Measurements from ENCODE around the gene CDH16. TPM values are rescaled to one million over a fixed set of nuclear protein-coding genes. Genes with fewer than 3 reads are reported as not detected.
A peak's percentile ranks its signal among the peaks of the same experiment; 100 is the strongest.
"Not testable (repeated sequence)": the region's sequence is repeated elsewhere in the genome, so short reads cannot be mapped to it uniquely, and the experiment has no call there.

The CDH16 gene
- total and polyA plus RNA-seq, 8 donors, result 0.32 to 68.1 (median 47.5) TPM; not detected in 1

DNA sequence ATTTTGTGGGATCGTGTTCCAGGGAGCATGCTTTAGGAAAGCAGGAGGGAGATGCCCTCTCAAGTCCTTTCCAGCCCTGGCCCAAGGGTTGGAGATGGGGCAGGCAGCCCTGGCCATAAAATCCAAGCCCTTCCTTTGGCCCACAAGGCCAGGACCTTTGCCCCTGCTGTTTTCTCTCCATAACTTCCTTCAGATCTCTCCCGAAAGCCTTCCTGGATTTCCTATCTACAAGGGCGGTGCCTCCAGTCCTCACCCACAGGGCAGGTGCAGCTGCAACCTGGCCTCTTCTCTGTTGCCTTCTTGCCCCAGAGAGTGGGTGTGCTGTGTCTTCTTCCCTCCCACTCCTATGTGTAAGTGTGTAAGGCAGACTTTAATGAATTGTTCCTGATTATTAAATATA is 46.8 kb downstream of the CDH16 start:
- peaks cover 9 to 20% of the 10 kb centered on the region in 2 donors for H3K4me1 ChIP-seq
- H3K9me3 ChIP-seq, result no peaks in the 10 kb centered on the region
- H3K27me3 ChIP-seq, result no peaks in the 10 kb centered on the region
- H3K36me3 ChIP-seq, result no peaks in the 10 kb centered on the region
- ATAC-seq (no peak), DNase-seq (no peak)
- TF ChIP-seq, protein P1, sequence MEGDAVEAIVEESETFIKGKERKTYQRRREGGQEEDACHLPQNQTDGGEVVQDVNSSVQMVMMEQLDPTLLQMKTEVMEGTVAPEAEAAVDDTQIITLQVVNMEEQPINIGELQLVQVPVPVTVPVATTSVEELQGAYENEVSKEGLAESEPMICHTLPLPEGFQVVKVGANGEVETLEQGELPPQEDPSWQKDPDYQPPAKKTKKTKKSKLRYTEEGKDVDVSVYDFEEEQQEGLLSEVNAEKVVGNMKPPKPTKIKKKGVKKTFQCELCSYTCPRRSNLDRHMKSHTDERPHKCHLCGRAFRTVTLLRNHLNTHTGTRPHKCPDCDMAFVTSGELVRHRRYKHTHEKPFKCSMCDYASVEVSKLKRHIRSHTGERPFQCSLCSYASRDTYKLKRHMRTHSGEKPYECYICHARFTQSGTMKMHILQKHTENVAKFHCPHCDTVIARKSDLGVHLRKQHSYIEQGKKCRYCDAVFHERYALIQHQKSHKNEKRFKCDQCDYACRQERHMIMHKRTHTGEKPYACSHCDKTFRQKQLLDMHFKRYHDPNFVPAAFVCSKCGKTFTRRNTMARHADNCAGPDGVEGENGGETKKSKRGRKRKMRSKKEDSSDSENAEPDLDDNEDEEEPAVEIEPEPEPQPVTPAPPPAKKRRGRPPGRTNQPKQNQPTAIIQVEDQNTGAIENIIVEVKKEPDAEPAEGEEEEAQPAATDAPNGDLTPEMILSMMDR (IDR thresholded peaks at IDR 0.05), result no peak
- H3K27ac ChIP-seq, result no peak overlapping the region
- H3K4me3 ChIP-seq, result no peak overlapping the region
- intact Hi-C loops (cut with DNase I), result no loop called here

DNA sequence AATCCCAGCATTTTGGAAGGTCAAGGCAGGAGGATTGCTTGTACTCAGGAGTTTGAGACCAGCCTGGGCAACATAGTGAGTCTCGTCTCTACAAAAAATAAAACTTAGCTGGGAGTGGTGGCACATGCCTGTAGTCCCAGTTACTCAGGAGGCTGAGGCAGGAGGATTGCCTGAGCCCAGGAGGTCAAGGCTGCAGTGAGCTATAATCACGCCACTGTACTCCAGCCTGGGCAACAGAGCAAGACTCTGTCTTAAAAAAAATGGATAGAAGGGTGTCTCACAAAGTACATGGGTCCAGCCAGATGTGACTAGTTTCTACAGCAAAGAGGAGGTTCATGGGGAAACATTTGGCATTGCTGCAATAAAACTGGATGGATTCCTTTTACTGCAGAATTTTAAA is 47.3 kb downstream of the CDH16 start:
- H3K9me3 ChIP-seq; H3K36me3 ChIP-seq; intact Hi-C loops (cut with DNase I); DNase-seq; ATAC-seq; H3K27ac ChIP-seq; H3K27me3 ChIP-seq; H3K4me3 ChIP-seq: not testable (repeated sequence)
- peaks cover 9 to 20% of the 10 kb centered on the region in 2 donors for H3K4me1 ChIP-seq

DNA sequence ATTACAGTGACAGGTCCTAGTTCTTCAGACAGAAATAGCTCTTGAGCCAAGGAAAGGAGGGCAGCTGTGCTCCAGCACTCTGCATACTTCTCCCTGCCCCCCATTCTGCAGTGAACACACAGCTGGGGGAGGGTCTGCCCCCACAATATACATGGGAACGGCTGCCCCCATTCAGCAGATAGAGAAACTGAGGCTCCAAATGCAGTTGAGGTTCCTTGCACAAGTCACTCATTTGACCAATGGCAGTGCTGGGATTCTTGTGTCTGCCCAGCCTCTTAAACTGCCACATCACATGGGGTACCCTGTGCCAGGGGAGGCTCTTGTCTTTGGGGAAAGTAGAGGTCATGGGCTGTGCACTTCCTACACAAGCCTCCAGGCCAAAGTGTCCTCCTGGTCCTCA is 49.3 kb downstream of the CDH16 start:
- DNase-seq, result no peak
- TF ChIP-seq, protein P1 (IDR thresholded peaks at IDR 0.05), result no peak
- ATAC-seq, result no peak
- peaks cover 9 to 16% of the 10 kb centered on the region in 2 donors for H3K4me1 ChIP-seq
- no peaks in the 10 kb centered on the region for H3K27me3 ChIP-seq
- no peaks in the 10 kb centered on the region for H3K9me3 ChIP-seq
- no peak overlapping the region for H3K27ac ChIP-seq
- no peak overlapping the region for H3K4me3 ChIP-seq
- no peaks in the 10 kb centered on the region for H3K36me3 ChIP-seq
- intact Hi-C loops (cut with DNase I), result no loop called here

DNA sequence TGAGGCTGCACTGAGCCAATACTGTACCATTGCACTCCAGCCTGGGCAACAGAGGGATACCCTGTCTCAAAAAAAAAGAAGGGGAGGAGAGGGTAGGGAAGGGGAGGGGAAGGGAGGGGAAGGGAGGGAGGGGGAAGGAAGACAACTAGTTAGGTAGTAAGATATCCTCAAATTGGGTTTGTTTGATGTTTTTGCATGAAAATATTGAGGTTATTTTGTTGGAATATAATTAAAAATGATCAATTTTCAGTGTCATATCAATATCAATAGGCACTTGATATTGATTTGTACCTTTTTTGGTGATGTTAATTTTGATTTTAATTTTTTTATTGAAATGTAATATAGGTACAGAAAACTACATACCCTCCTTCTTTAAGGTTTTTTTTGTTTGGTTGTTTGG is 55.0 kb downstream of the CDH16 start:
- intact Hi-C loops (cut with DNase I), result no loop called here
- Histone ChIP-seq H3K4me3 (no peak overlapping the region), H3K9me3 (no peaks in the 10 kb centered on the region), H3K27me3 (no peaks in the 10 kb centered on the region), H3K27ac (no peak overlapping the region), H3K4me1 (no peaks in the 10 kb centered on the region), H3K36me3 (no peaks in the 10 kb centered on the region)
- no peak for DNase-seq
- TF ChIP-seq, protein P1 (IDR thresholded peaks at IDR 0.05), result no peak
- no peak for ATAC-seq

DNA sequence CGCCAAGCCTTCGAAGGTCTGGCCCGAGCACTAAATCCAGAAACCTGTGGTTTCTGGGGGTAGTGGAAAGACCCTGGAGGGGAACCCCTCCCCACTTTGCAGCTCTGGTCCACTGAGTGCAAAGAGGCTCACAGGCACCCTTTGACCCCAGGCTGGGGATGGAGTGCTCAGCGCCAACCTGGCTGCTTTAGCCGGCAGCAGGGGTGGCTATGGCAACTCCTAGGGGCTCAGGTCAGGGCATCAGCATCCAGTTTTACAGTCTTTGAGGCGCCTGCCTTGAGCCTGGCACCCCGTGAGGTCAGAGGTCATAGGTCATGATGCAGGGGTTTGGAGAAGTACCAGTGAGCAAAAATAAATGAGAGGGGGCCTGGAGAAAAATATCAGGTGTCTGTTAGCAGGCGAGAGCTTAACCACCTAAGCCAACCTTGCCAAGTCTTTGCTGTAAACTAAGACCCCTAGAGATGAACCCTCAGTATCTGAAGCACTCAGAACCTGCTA is 56.6 kb downstream of the CDH16 start:
- no peaks in the 10 kb centered on the region for H3K36me3 ChIP-seq
- no peak overlapping the region for H3K27ac ChIP-seq
- H3K4me1 ChIP-seq, result no peaks in the 10 kb centered on the region
- peak in 1 of 4 donors; percentile 14 for DNase-seq
- H3K27me3 ChIP-seq, result no peaks in the 10 kb centered on the region
- no peak overlapping the region for H3K4me3 ChIP-seq
- TF ChIP-seq, protein P1 (IDR thresholded peaks at IDR 0.05), result no peak
- H3K9me3 ChIP-seq, result no peaks in the 10 kb centered on the region
- ATAC-seq, result no peak
- intact Hi-C loops (cut with DNase I), result no loop called here

DNA sequence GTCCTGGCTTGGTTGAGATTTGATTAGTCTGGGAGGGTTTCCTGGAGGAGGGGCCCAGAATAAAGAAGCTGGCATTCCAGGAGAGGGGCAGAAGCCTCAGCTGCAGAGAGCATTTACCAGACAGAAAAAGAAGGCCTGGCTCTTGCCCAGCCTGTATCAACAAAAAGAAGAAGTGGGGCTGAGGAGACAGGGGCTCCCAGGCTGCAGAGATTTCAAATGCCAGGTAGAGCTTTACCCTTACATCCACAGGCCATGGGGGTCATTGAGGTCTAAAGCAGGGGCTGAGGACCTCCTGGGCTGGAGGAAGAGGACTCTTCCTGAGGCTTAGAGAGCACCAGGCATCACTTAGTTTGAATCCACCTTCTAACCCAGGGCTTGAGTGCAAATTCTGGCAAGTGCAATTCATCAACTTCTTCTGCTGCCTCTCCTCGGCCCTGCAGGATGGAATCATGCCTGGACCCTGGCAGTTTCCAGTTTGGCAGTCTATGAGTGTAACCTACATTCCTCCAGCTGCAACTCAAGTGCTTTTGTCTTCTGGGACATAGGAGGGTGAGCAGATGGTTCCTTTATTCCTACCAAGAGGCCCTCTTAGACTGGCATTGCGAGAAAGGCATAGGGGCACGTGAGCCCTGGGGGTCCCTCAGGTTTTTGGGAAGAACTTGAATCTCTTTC is 59.2 kb downstream of the CDH16 start:
- no peaks in the 10 kb centered on the region for H3K4me1 ChIP-seq
- H3K9me3 ChIP-seq, result no peaks in the 10 kb centered on the region
- H3K36me3 ChIP-seq, result no peaks in the 10 kb centered on the region
- TF ChIP-seq, protein P1 (IDR thresholded peaks at IDR 0.05), result no peak
- intact Hi-C loops (cut with DNase I), result no loop called here
- ATAC-seq, result peak; percentile 16
- no peaks in the 10 kb centered on the region for H3K27me3 ChIP-seq
- H3K27ac ChIP-seq, result no peak overlapping the region
- no peak overlapping the region for H3K4me3 ChIP-seq
- DNase-seq, result no peak

Data from left lung (tissue), 10 donors.